Neural cell (in vitro differentiated cells): ENCODE measurements around the gene CMTM7. TPM values are rescaled to one million over a fixed set of nuclear protein-coding genes. Genes with fewer than 3 reads are reported as not detected.
"Not testable (repeated sequence)": the region's sequence is repeated elsewhere in the genome, so short reads cannot be mapped to it uniquely, and the experiment has no call there.

Experiments used
- H2AFZ ChIP-seq: fragments of 200-600, 300-800 bp; sonication (generic), shearing (Covaris generic); 2 replicates; pipeline ENCODE4 v1.6.0; 2014; ENCODE audit warnings: low read depth, mild to moderate bottlenecking, antibody characterized with exemption, low read length, moderate library complexity
- H3F3A ChIP-seq: fragments of 200-600 bp; shearing (Covaris generic); 2 replicates; pipeline ENCODE4 v1.6.1; 2016; ENCODE audit warnings: mild to moderate bottlenecking, moderate library complexity, mixed read lengths, antibody characterized with exemption, low read length; ENCODE audit not compliant: insufficient read depth, poor library complexity, severe bottlenecking
- H3K27ac ChIP-seq: fragments of 200-600, 300-800 bp; sonication (generic), shearing (Covaris generic); 2 replicates; pipeline ENCODE4 v1.5.1; 2014; ENCODE audit warnings: mild to moderate bottlenecking, low read length, moderate library complexity
- H3K27me3 ChIP-seq: fragments of 300-800, 200-600 bp; sonication (generic), shearing (Covaris generic); 2 replicates; pipeline ENCODE4 v1.6.0; 2014; ENCODE audit warnings: mild to moderate bottlenecking, low read depth, low read length, moderate library complexity; ENCODE audit not compliant: insufficient read depth
- H3K36me3 ChIP-seq: fragments of 300-800, 200-600 bp; sonication (generic), shearing (Covaris generic); 2 replicates; pipeline ENCODE4 v1.5.1; 2014; ENCODE audit warnings: mild to moderate bottlenecking, antibody characterized with exemption, low read length, moderate library complexity; ENCODE audit not compliant: insufficient read depth
- H3K4me2 ChIP-seq: fragments of 300-800, 200-600 bp; sonication (generic), shearing (Covaris generic); 2 replicates; pipeline ENCODE4 v1.6.0; 2014; ENCODE audit warnings: mild to moderate bottlenecking, low read length
- H3K4me3 ChIP-seq: fragments of 300-800, 200-600 bp; sonication (generic), shearing (Covaris generic); 2 replicates; pipeline ENCODE4 v1.5.1; 2014; ENCODE audit warnings: mild to moderate bottlenecking, low read length, moderate library complexity
- H3K79me2 ChIP-seq: fragments of 200-600 bp; shearing (Covaris generic); replicated peaks from 2 replicates; pipeline ENCODE4 v1.6.0; 2014; ENCODE audit warnings: mild to moderate bottlenecking, low read length, moderate library complexity; ENCODE audit not compliant: insufficient read depth
- H3K9ac ChIP-seq: fragments of 300-800, 200-600 bp; sonication (generic), shearing (Covaris generic); 2 replicates; pipeline ENCODE4 v1.6.1; 2016; ENCODE audit warnings: mild to moderate bottlenecking, low read length, mixed read lengths
- H3K9me2 ChIP-seq: fragments of 200-600 bp; shearing (Covaris generic); 2 replicates; pipeline ENCODE4 v1.6.1; 2016; ENCODE audit warnings: mild to moderate bottlenecking, low read length, mixed read lengths; ENCODE audit not compliant: insufficient read depth
- H3K9me3 ChIP-seq: fragments of 200-600, 300-800 bp; sonication (generic), shearing (Covaris generic); 2 replicates; pipeline ENCODE4 v1.6.1; 2016; ENCODE audit warnings: mild to moderate bottlenecking, mixed run types, low read length, moderate library complexity, mixed read lengths
- H4K20me1 ChIP-seq: fragments of 200-600 bp; shearing (Covaris generic); 2 replicates; pipeline ENCODE4 v1.6.1; 2016; ENCODE audit warnings: mild to moderate bottlenecking, mixed run types; ENCODE audit not compliant: insufficient read depth
- EP300 ChIP-seq: fragments of 450-650 bp; conservative IDR thresholded peaks from 2 replicates; pipeline ENCODE4 v1.6.1; 2014; ENCODE audit warnings: antibody characterized with exemption, mild to moderate bottlenecking, moderate library complexity; ENCODE audit not compliant: poor library complexity, severe bottlenecking
- EZH2 ChIP-seq: fragments of 200-600, 300-800 bp; shearing (Covaris generic), sonication (generic); IDR thresholded peaks from 2 replicates; pipeline ENCODE4 v1.6.1; 2014; ENCODE audit warnings: antibody characterized with exemption, low read length, borderline replicate concordance, mild to moderate bottlenecking; ENCODE audit not compliant: insufficient read depth, poor library complexity, severe bottlenecking
- MXI1 ChIP-seq: fragments of 450-650 bp; conservative IDR thresholded peaks from 2 replicates; pipeline ENCODE4 v1.6.1; 2014; ENCODE audit warnings: antibody characterized with exemption, mild to moderate bottlenecking; ENCODE audit not compliant: poor library complexity, severe bottlenecking
- POLR2AphosphoS5 ChIP-seq: IDR thresholded peaks from 2 replicates; pipeline ENCODE4 v1.6.1; 2012
- RAD21 ChIP-seq: fragments of 450-650 bp; conservative IDR thresholded peaks from 2 replicates; pipeline ENCODE4 v1.6.1; 2014; ENCODE audit warnings: antibody characterized with exemption, mild to moderate bottlenecking, moderate library complexity
- SMC3 ChIP-seq: fragments of 450-650 bp; conservative IDR thresholded peaks from 2 replicates; pipeline ENCODE4 v1.6.1; 2014; ENCODE audit warnings: antibody characterized with exemption, mild to moderate bottlenecking, moderate library complexity; ENCODE audit not compliant: poor library complexity
- TAF1 ChIP-seq: IDR thresholded peaks from 2 replicates; pipeline ENCODE4 v1.6.1; 2012; ENCODE audit warnings: low read depth
- polyA plus RNA-seq: library from polyadenylated mRNA; depleted of rRNA; stranded (reverse); fragments of >200 nt; gene quantifications from 2 replicates; pipeline ENCODE4 v1.2.3, GENCODE V29; 2014
- TF ChIP-seq, protein P1 (sequence below): fragments of 450-650 bp; IDR thresholded peaks from 2 replicates; pipeline ENCODE4 v1.5.1; 2014; ENCODE audit warnings: antibody characterized with exemption, mild to moderate bottlenecking, moderate library complexity; ENCODE audit not compliant: poor library complexity, severe bottlenecking

CMTM7 gene
- polyA plus RNA-seq, 1 donor from 2014 or later: 0.57 TPM

DNA sequence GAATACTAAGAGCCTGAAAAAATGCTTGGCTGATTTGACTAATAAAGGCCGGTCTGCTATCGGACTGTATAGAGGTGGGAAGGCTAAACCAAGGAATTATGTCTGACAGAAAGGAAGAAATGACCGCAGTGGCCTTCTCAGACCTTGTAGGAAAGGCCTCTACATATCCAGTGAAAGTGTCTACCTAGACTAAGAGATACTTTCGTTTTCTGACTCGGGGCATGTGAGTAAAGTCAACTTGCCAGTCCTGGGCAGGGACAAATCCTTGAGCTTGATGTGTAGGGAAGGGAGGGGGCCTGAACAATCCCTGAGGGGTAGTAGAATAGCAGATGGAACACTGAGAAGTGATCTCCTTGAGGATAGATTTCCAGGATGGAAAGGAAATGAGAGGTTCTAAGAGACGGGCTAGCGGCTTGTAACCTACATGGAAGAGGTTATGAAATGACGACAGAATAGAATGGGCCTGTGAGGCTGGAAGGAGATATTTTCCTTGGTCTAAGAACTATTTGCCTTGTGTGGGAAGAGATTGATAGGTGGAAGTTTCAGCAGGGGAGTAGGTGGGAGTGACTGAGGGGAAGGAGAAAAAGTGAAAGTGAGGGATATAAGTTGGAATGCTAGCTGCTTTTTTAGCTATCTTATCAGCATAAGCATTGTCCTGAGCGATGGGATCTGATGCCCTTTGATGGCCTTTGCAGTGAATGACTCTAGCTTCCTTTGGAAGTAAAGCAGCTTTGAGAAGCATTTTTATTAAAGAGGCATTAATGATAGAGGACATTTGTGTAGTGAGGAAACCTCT is 70.7 kb downstream of the CMTM7 start:
- H4K20me1 ChIP-seq, H3K9me2 ChIP-seq, H3K9me3 ChIP-seq, H3K4me2 ChIP-seq, H3K36me3 ChIP-seq, H3K9ac ChIP-seq, H2AFZ ChIP-seq, H3K27me3 ChIP-seq, H3K79me2 ChIP-seq, H3K27ac ChIP-seq, H3K4me3 ChIP-seq, H3F3A ChIP-seq: not testable (repeated sequence)

DNA sequence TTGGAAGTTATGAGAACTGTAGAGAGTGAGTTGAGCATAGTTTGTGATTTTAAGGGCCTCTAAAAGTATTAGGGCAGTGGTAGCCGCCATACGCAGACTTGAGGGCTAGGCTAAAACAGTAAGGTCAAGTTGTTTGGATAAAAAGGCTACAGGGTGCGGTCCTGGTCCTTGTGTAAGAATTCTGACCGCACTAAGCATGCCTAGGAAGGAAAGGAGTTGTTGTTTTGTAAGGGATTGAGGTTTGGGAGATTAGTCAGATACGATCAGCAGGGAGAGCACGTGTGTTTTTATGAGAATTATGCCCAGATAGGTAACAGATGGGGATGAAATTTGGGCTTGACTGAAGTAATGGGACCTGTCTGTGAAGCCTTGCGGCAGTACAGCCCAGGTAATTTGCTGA is 71.8 kb downstream of the CMTM7 start:
- not testable (repeated sequence) for H3F3A ChIP-seq, H3K9ac ChIP-seq, H3K27me3 ChIP-seq, H3K9me2 ChIP-seq, H4K20me1 ChIP-seq, H3K79me2 ChIP-seq, H2AFZ ChIP-seq, H3K36me3 ChIP-seq, H3K27ac ChIP-seq, H3K9me3 ChIP-seq, H3K4me3 ChIP-seq, H3K4me2 ChIP-seq

DNA sequence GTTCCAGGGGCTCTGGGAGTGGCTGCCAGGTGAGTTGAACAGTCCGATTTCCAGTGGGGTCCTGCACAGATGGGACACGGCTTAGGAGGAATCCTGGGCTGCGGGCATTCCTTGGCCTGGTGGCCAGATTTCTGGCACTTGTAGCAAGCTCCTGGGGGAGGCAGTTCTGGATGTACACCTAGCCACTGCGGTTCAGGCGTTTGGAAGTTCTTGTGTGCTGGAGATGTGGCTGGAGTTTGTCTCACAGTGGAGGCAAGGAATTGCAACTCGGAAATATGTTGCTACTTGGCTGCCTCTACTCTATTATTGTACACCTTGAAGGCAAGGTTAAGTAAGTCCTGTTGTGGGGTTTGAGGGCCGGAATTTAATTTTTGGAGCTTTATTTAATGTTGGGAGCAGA is 73.1 kb downstream of the CMTM7 start:
- not testable (repeated sequence) for H4K20me1 ChIP-seq, H3K79me2 ChIP-seq, H2AFZ ChIP-seq, H3K4me2 ChIP-seq, H3K36me3 ChIP-seq, H3F3A ChIP-seq, H3K27ac ChIP-seq, H3K27me3 ChIP-seq, H3K9me3 ChIP-seq, H3K4me3 ChIP-seq, H3K9ac ChIP-seq, H3K9me2 ChIP-seq

DNA sequence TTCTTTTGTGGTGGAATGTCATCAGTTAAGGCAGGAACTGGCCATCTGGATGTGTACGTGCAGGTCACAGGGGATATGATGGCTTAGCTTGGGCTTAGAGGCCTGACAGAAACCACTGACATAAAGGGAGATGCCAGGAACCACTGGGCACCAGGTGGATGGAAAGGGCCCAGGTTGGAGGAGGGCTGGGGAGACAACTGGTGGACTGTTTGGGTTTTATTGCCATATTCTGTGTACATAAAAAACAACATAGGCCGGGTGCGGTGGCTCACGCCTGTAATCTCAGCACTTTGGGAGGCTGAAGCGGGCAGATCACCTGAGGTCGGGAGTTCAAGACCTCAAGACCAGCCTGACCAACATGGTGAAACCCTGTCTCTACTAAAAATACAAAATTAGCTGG is 75.2 kb downstream of the CMTM7 start:
- not testable (repeated sequence) for H3K9me2 ChIP-seq, H3K27ac ChIP-seq, H3K27me3 ChIP-seq, H3K4me3 ChIP-seq, H3K4me2 ChIP-seq, H3K9ac ChIP-seq, H3K79me2 ChIP-seq, H2AFZ ChIP-seq, H3K36me3 ChIP-seq, H4K20me1 ChIP-seq, H3F3A ChIP-seq, H3K9me3 ChIP-seq

DNA sequence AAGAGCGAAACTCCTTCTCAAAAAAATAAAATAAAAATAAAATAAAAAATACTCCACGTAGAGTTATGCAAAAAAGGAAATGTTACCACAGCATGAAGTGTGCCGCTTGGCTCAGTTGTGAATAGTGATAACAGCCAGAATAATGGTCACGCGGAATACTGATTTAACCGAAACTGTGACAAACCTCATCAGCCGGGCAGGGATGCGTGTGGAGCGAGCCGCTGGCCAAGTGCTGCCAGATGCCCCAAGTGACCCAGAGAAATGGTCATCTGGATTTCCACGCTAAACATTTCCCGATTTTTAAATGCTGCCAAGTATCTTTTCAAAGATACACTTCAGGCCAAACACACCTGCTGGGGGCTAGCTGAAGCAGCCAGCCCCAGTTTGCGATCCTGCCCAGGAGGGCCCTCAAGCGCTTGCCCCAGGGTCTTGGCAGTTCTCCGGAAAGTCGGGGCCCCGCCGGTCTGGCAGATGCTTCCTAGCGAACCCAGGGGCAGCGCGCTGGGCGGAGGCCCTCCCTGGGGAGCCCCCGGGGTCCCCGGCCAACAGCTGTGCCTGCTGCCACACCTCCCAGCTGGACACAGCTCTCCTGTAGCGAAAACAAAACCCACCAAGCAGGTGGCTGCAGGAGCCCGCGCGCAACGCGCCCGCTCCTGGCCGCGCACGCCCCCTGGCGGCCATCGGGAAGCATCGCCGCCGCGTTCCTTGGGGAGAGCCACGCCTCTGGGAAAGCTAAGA is 75.8 kb downstream of the CMTM7 start:
- H3K4me2 ChIP-seq: no peak overlapping the region
- no peak for TF ChIP-seq POLR2AphosphoS5
- peak; percentile 14 for TF ChIP-seq MXI1
- TF ChIP-seq RAD21: peak; percentile 75
- TF ChIP-seq SMC3: peak; percentile 80
- no peak for TF ChIP-seq EP300
- TF ChIP-seq, protein P1, sequence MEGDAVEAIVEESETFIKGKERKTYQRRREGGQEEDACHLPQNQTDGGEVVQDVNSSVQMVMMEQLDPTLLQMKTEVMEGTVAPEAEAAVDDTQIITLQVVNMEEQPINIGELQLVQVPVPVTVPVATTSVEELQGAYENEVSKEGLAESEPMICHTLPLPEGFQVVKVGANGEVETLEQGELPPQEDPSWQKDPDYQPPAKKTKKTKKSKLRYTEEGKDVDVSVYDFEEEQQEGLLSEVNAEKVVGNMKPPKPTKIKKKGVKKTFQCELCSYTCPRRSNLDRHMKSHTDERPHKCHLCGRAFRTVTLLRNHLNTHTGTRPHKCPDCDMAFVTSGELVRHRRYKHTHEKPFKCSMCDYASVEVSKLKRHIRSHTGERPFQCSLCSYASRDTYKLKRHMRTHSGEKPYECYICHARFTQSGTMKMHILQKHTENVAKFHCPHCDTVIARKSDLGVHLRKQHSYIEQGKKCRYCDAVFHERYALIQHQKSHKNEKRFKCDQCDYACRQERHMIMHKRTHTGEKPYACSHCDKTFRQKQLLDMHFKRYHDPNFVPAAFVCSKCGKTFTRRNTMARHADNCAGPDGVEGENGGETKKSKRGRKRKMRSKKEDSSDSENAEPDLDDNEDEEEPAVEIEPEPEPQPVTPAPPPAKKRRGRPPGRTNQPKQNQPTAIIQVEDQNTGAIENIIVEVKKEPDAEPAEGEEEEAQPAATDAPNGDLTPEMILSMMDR: peak; percentile 75
- TF ChIP-seq TAF1: no peak
- TF ChIP-seq EZH2: no peak

More for the DNA sequence above, 75.8 kb downstream of the CMTM7 start:
- Histone ChIP-seq H3K9me2 (no peaks in the 10 kb centered on the region), H3K79me2 (no peaks in the 10 kb centered on the region), H3K4me3 (no peak overlapping the region), H3K36me3 (no peaks in the 10 kb centered on the region), H2AFZ (no peak overlapping the region), H3K9ac (no peak overlapping the region), H3K27me3 (no peaks in the 10 kb centered on the region), H4K20me1 (no peaks in the 10 kb centered on the region), H3F3A (no peaks in the 10 kb centered on the region), H3K9me3 (no peaks in the 10 kb centered on the region), H3K27ac (no peak overlapping the region)
